Mucosa of descending colon (tissue), 3 donors: ENCODE measurements around the gene ALG12. TPM values are rescaled to one million over a fixed set of nuclear protein-coding genes. Genes with fewer than 3 reads are reported as not detected.

Experiments
- ATAC-seq: fragments of 200-7000 bp; cut with Tn5 transposase; one replicate; pipeline ENCODE4 v1.9.1; 2020; ENCODE audit warnings: mild to moderate bottlenecking, moderate library complexity
- DNase-seq, 3 donors: peaks; one replicate each; pipeline ENCODE4 v3.0.0-alpha.2; 2020
- H3K36me3 ChIP-seq: fragments of 200-600 bp; one replicate; pipeline ENCODE4 v1.8.0; 2021; ENCODE audit warnings: low read depth, mild to moderate bottlenecking
- H3K4me1 ChIP-seq: fragments of 200-600 bp; one replicate; pipeline ENCODE4 v1.8.0; 2021; ENCODE audit warnings: low read depth, mild to moderate bottlenecking
- H3K4me3 ChIP-seq: fragments of 200-600 bp; one replicate; pipeline ENCODE4 v1.8.0; 2021; ENCODE audit warnings: mild to moderate bottlenecking
- H3K9me3 ChIP-seq: fragments of 200-600 bp; one replicate; pipeline ENCODE4 v1.8.0; 2021; ENCODE audit warnings: mild to moderate bottlenecking
- intact Hi-C, 2 donors: fragments of 100-400 bp; cut with DNase I in 1 of 2; cut with micrococcal nuclease in 1 of 2; formaldehyde crosslinking; loops; one replicate each; pipeline versions ENCODE4 v1.11.0 to v1.11.1; 2022; cut with DNase I, micrococcal nuclease
- total RNA-seq, 3 donors: library from RNA; stranded (reverse); fragmentation: NEBNext Ultra II Directional in 2 of 3; extraction: Animal tissue kit (Norgen Biotek cat#: 25700) in 2 of 3; gene quantifications; one replicate each; pipeline versions ENCODE4 v1.2.1 to v1.2.4, GENCODE V29; 2021 to 2023
- TF ChIP-seq, protein P1 (sequence below): fragments of 200-600 bp; IDR thresholded peaks from one replicate; pipeline ENCODE4 v1.8.0; 2022; ENCODE audit warnings: antibody characterized with exemption, mild to moderate bottlenecking
- donor health status: DM: no; HTN: no; CAD: no; lungs with moderate emphysema.
- donor health status: DM: no; HTN: no; CAD: no.
- donor health status: DM: no; HTN: yes; CAD: no.

Gene ALG12
- total RNA-seq, 3 donors from 2014 or later = 21.7 to 28.7 (median 25.5) TPM

DNA sequence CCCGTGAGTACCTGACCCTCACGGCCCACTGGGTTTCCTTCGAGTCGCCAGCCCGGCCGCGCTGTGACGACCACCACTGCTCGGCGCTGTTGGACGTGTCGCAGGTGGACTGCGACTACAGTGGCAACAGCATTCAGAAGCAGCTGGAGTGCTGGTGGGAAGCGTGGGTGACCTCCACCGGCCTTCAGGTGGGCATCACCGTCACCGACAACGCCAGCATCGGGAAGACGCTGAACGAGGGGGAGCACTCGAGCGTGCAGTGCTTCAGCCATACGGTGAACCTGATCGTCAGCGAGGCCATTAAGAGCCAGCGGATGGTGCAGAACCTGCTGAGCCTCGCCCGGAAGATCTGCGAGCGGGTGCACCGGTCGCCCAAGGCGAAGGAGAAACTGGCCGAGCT is 32.4 kb downstream of the ALG12 start:
- no peaks in the 10 kb centered on the region for H3K36me3 ChIP-seq
- ATAC-seq (no peak), DNase-seq (no peak)
- no peaks in the 10 kb centered on the region for H3K4me1 ChIP-seq
- peaks cover 4% of the 10 kb centered on the region for H3K9me3 ChIP-seq
- intact Hi-C loops = no loop called here
- H3K4me3 ChIP-seq = no peak overlapping the region
- TF ChIP-seq, protein P1, sequence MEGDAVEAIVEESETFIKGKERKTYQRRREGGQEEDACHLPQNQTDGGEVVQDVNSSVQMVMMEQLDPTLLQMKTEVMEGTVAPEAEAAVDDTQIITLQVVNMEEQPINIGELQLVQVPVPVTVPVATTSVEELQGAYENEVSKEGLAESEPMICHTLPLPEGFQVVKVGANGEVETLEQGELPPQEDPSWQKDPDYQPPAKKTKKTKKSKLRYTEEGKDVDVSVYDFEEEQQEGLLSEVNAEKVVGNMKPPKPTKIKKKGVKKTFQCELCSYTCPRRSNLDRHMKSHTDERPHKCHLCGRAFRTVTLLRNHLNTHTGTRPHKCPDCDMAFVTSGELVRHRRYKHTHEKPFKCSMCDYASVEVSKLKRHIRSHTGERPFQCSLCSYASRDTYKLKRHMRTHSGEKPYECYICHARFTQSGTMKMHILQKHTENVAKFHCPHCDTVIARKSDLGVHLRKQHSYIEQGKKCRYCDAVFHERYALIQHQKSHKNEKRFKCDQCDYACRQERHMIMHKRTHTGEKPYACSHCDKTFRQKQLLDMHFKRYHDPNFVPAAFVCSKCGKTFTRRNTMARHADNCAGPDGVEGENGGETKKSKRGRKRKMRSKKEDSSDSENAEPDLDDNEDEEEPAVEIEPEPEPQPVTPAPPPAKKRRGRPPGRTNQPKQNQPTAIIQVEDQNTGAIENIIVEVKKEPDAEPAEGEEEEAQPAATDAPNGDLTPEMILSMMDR = no peak

- no peak for ATAC-seq
- H3K36me3 ChIP-seq = no peaks in the 10 kb centered on the region
These were observed 33.0 kb downstream of the ALG12 start for GRCh38 chr22:49885281-49885680.

GRCh38 chr22:49884503-49885260 is 33.6 kb downstream of the ALG12 start:
- H3K36me3 ChIP-seq = no peaks in the 10 kb centered on the region
- H3K4me3 ChIP-seq = no peak overlapping the region
- ATAC-seq (no peak), DNase-seq (no peak)
- intact Hi-C loops = no loop called here
- no peaks in the 10 kb centered on the region for H3K4me1 ChIP-seq
- TF ChIP-seq, protein P1 = no peak
- H3K9me3 ChIP-seq = peaks cover 4% of the 10 kb centered on the region

More at GRCh38 chr22:49885281-49885680, 33.0 kb downstream of the ALG12 start:
- Histone ChIP-seq H3K4me1 (no peaks in the 10 kb centered on the region), H3K4me3 (no peak overlapping the region), H3K9me3 (peaks cover 4% of the 10 kb centered on the region)
- intact Hi-C loops = no loop called here
- TF ChIP-seq, protein P1 = no peak
- DNase-seq = no peak

- no peak for DNase-seq
- H3K4me1 ChIP-seq = no peaks in the 10 kb centered on the region
These were observed 34.2 kb downstream of the ALG12 start for GRCh38 chr22:49884075-49884474.

GRCh38 chr22:49883294-49883640 is 35.0 kb downstream of the ALG12 start:
- H3K9me3 ChIP-seq = no peaks in the 10 kb centered on the region
- intact Hi-C loops = no loop called here

More at GRCh38 chr22:49884075-49884474, 34.2 kb downstream of the ALG12 start:
- intact Hi-C loops = no loop called here
- Histone ChIP-seq H3K9me3 (peaks cover under 1% of the 10 kb centered on the region), H3K4me3 (no peak overlapping the region), H3K36me3 (no peaks in the 10 kb centered on the region)
- no peak for ATAC-seq
- TF ChIP-seq, protein P1 = no peak

More at GRCh38 chr22:49883294-49883640, 35.0 kb downstream of the ALG12 start:
- no peak for DNase-seq
- no peak for ATAC-seq
- Histone ChIP-seq H3K4me1 (no peaks in the 10 kb centered on the region), H3K36me3 (no peaks in the 10 kb centered on the region), H3K4me3 (no peak overlapping the region)
- TF ChIP-seq, protein P1 = no peak
